HepG2 (cell line): ENCODE results near the gene COG8. TPM values are rescaled to one million over a fixed set of nuclear protein-coding genes. Genes with fewer than 3 reads are reported as not detected.

Source experiments
- ATAC-seq: fragments of 200-7000 bp; cut with Tn5 transposase; 3 replicates; pipeline ENCODE4 v1.9.1; 2020; ENCODE audit warnings: mild to moderate bottlenecking, moderate library complexity
- BruUV-seq: library from RNA; stranded (reverse); fragments of 400-500 nt; replicated peaks from 2 replicates; lab custom pipeline; 2021; lab: Mats Ljungman, UMichigan
- CTCF ChIA-PET: fragments of 300-600 bp; formaldehyde crosslinking; extraction: SDS; loops from one replicate; lab custom pipeline; 2021; ENCODE audit warnings: low total read pairs, inconsistent platforms, low intra/inter-chr PET ratio; lab: Yijun Ruan, JAX
- POLR2A ChIA-PET: fragments of 350-600 bp; sonication (Branson Sonifier 250); formaldehyde crosslinking; loops from one replicate; lab custom pipeline; 2020; ENCODE audit warnings: antibody characterized with exemption, inconsistent platforms; lab: Yijun Ruan, JAX
- DNase-seq: peaks from one replicate; pipeline ENCODE4 v3.0.0-alpha.2; 2015; ENCODE audit warnings: low spot score
- FAIRE-seq: peaks from 3 replicates; lab custom pipeline; 2011; peaks lifted over from hg19 to GRCh38; lab: Jason Lieb, UNC
- H2AFZ ChIP-seq: one replicate; pipeline ENCODE4 v1.6.1; 2011; ENCODE audit warnings: low read length, inconsistent platforms
- H3K27ac ChIP-seq: fragments of 300-600 bp; 3 replicates; pipeline ENCODE4 v1.8.0; 2011; ENCODE audit warnings: mixed run types, mild to moderate bottlenecking, mixed read lengths, low read length, inconsistent platforms; ENCODE audit not compliant: insufficient read depth; ENCODE audit errors: extremely low read length
- H3K27me3 ChIP-seq, 2 experiments: fragments of 200-600 bp in 1 of 2; 2 replicates in 1 of 2; 3 replicates in 1 of 2; pipeline versions ENCODE4 v1.6.0 to v1.8.0; 2011; ENCODE audit warnings: low read length in 2 of 2, mild to moderate bottlenecking in 2 of 2, moderate library complexity in 2 of 2, inconsistent platforms in 1 of 2; ENCODE audit not compliant: insufficient read depth in 2 of 2, control insufficient read depth in 1 of 2
- H3K36me3 ChIP-seq, 2 experiments: fragments of 200-600 bp in 1 of 2; replicated peaks in 1 of 2; 2 replicates in 1 of 2; 3 replicates in 1 of 2; pipeline versions ENCODE4 v1.5.1 to v1.8.0; 2011; ENCODE audit warnings: low read length in 2 of 2, inconsistent platforms in 1 of 2; ENCODE audit not compliant: insufficient read depth in 2 of 2, control insufficient read depth in 1 of 2
- H3K4me1 ChIP-seq: 2 replicates; pipeline ENCODE4 v1.5.1; 2012; ENCODE audit warnings: low read length, inconsistent platforms; ENCODE audit not compliant: insufficient read depth
- H3K4me2 ChIP-seq: 2 replicates; pipeline ENCODE4 v1.6.0; 2011; ENCODE audit warnings: low read depth, low read length, inconsistent platforms
- H3K4me3 ChIP-seq, 3 experiments: fragments of 200-600 bp in 1 of 3; sonication (generic), shearing (Covaris generic) in 1 of 3; replicated peaks in 1 of 3; 2 replicates each; pipeline ENCODE4 v1.5.1; 2011 to 2016; ENCODE audit warnings: low read length in 3 of 3, inconsistent platforms in 2 of 3, low read depth in 2 of 3, mild to moderate bottlenecking in 2 of 3, control low read depth in 1 of 3, mixed read lengths in 1 of 3; ENCODE audit not compliant: insufficient read depth in 1 of 3
- H3K79me2 ChIP-seq: one replicate; pipeline ENCODE4 v1.6.1; 2011; ENCODE audit warnings: low read length, inconsistent platforms; ENCODE audit not compliant: insufficient read depth
- H3K9ac ChIP-seq: 2 replicates; pipeline ENCODE4 v1.6.0; 2011; ENCODE audit warnings: mild to moderate bottlenecking, low read depth, low read length, inconsistent platforms; ENCODE audit not compliant: insufficient read depth
- H3K9me3 ChIP-seq: 2 replicates; pipeline ENCODE4 v1.5.1; 2012; ENCODE audit warnings: mild to moderate bottlenecking, low read length
- H4K20me1 ChIP-seq: 2 replicates; pipeline ENCODE4 v1.6.0; 2011; ENCODE audit warnings: inconsistent platforms, mild to moderate bottlenecking, low read length, moderate library complexity; ENCODE audit not compliant: insufficient read depth
- AGO2 ChIP-seq: fragments of 200-400 bp; formaldehyde crosslinking; optimal IDR thresholded peaks from 2 replicates; pipeline ENCODE3; 2017; ENCODE audit warnings: mild to moderate bottlenecking, low read depth, low read length, moderate library complexity
- POLR2A ChIP-seq, 2 experiments: IDR thresholded peaks; 2 replicates each; pipeline ENCODE4 v1.6.1; 2011; ENCODE audit warnings: low read depth in 2 of 2, low read length in 2 of 2, mild to moderate bottlenecking in 1 of 2, moderate library complexity in 1 of 2; ENCODE audit not compliant: insufficient read depth in 1 of 2
- RBFOX2 ChIP-seq: fragments of 200-400 bp; formaldehyde crosslinking; IDR thresholded peaks from 2 replicates; pipeline ENCODE4 v1.6.1; 2017; ENCODE audit warnings: low read depth, mild to moderate bottlenecking, low read length
- RBM39 ChIP-seq: fragments of 200-400 bp; formaldehyde crosslinking; IDR thresholded peaks from one replicate; pipeline ENCODE4 v1.6.1; 2018; ENCODE audit warnings: antibody characterized with exemption, mild to moderate bottlenecking, low read depth, low read length; ENCODE audit not compliant: poor library complexity, severe bottlenecking
- ZNF136 ChIP-seq: sonication (generic); formaldehyde crosslinking; IDR thresholded peaks from 2 replicates; pipeline ENCODE4 v1.8.1; 2022; ENCODE audit warnings: low read depth, mild to moderate bottlenecking, moderate library complexity, missing genetic modification reagents
- ZNF768 ChIP-seq: sonication (generic); formaldehyde crosslinking; IDR thresholded peaks from 2 replicates; pipeline ENCODE4 v1.4.0; 2020; ENCODE audit warnings: missing genetic modification reagents
- ZNF777 ChIP-seq: sonication (generic); formaldehyde crosslinking; IDR thresholded peaks from 2 replicates; pipeline ENCODE4 v1.4.0; 2020; ENCODE audit warnings: missing genetic modification reagents
- whole genome bisulfite sequencing: methylation state at CpG from one replicate; pipeline ENCODE4 v1.1.6; 2017; ENCODE audit warnings: low lambda C conversion rate; 5-methylcytosine and 5-hydroxymethylcytosine counted together
- in situ Hi-C: cut with HindIII; loops from 2 replicates; pipeline ENCODE4 v1.10.0; 2017; ENCODE audit warnings: low pct_unique_long_range_greater_than_20kb; ENCODE audit not compliant: extremely low pct_ligation_motif_present
- intact Hi-C: fragments of 100-400 bp; cut with micrococcal nuclease; formaldehyde crosslinking; loops from one replicate; pipeline ENCODE4 v1.10.0; 2022; ENCODE audit not compliant: unreplicated experiment
- polyA plus RNA-seq, 8 experiments: library from polyadenylated mRNA; depleted of rRNA in 3 of 8; stranded (reverse) in 7 of 8; unstranded in 1 of 8; fragments of >200 nt; fragmentation: Illumina TruSeq in 4 of 8; extraction: Trizol in 4 of 8; gene quantifications; 2 replicates each; pipeline versions ENCODE4 v1.2.1 to v1.2.3, GENCODE V29; 2011 to 2016; ENCODE audit warnings: low read depth in 4 of 8, missing spikeins in 1 of 8, mixed read lengths in 1 of 8; ENCODE audit not compliant: insufficient read depth in 1 of 8
- total RNA-seq, 5 experiments: library from RNA; depleted of rRNA; stranded (reverse); fragments of >200 nt; fragmentation: Illumina TruSeq; extraction: Trizol; gene quantifications; 2 replicates each; pipeline ENCODE4 v1.2.3, GENCODE V29; 2016; ENCODE audit warnings: low read depth in 1 of 5
- TF ChIP-seq, protein P1 (sequence below): sonication (generic); formaldehyde crosslinking; IDR thresholded peaks from 2 replicates; pipeline ENCODE4 v1.5.0; 2020; ENCODE audit warnings: mild to moderate bottlenecking, missing genetic modification reagents
- TF ChIP-seq, protein P2 (sequence below): sonication (generic); formaldehyde crosslinking; IDR thresholded peaks from 2 replicates; pipeline ENCODE4 v1.5.0; 2020; ENCODE audit warnings: mild to moderate bottlenecking, missing genetic modification reagents
- TF ChIP-seq, protein P3 (sequence below): sonication (generic); formaldehyde crosslinking; IDR thresholded peaks from 2 replicates; pipeline ENCODE4 v1.5.0; 2020; ENCODE audit warnings: mild to moderate bottlenecking, missing genetic modification reagents
- TF ChIP-seq, protein P4 (sequence below): sonication (generic); formaldehyde crosslinking; conservative IDR thresholded peaks from 2 replicates; pipeline ENCODE4 v1.4.0; 2020; ENCODE audit warnings: missing genetic modification reagents
- TF ChIP-seq, protein P5 (sequence below): sonication (generic); formaldehyde crosslinking; IDR thresholded peaks from 2 replicates; pipeline ENCODE4 v1.4.0; 2020; ENCODE audit warnings: missing genetic modification reagents, borderline replicate concordance

The COG8 gene
- total and polyA plus RNA-seq, 2 of the 13 experiments (the other 11 are each of a cell fraction or from before 2014, with no cell fraction given) = 45.5 to 52.1 TPM

DNA sequence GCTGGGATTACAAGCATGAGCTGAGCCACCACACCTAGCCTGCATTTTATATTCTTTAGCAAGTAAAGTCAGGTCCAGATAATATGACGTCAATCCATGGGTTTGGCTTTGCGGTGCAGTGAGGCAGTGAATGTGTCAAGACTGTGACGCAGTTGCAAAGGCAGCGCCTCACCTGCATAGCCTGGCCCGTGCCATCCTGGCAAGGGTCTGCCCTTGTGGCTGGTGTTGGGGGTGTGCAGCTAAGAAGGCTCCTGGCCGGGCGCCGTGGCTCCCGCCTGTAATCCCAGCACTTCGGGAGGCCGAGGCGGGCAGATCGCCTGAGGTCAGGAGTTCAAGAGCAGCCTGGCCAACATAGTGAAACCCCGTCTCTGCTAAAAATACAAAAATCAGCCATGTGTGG, 15.9 kb downstream of the COG8 start:
- peaks cover 45% of the 10 kb centered on the region for H3K4me1 ChIP-seq
- no TSS peak for BruUV-seq
- H3K36me3 ChIP-seq = peaks cover 42 to 70% of the 10 kb centered on the region in 2 experiments
- POLR2A ChIA-PET = interaction anchor here (0.6 to 2.3 kb wide), 3 partner anchors 12 to 17 kb away, joined by 4 to 5 read pairs (median 5); partner anchors contain the start of genes COG8, NIP7 and VPS4A
- TF ChIP-seq, protein P1, sequence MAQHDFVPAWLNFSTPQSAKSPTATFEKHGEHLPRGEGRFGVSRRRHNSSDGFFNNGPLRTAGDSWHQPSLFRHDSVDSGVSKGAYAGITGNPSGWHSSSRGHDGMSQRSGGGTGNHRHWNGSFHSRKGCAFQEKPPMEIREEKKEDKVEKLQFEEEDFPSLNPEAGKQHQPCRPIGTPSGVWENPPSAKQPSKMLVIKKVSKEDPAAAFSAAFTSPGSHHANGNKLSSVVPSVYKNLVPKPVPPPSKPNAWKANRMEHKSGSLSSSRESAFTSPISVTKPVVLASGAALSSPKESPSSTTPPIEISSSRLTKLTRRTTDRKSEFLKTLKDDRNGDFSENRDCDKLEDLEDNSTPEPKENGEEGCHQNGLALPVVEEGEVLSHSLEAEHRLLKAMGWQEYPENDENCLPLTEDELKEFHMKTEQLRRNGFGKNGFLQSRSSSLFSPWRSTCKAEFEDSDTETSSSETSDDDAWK (CRISPR knock-in tag) = no peak
- TF ChIP-seq ZNF768 (CRISPR knock-in tag) = 0 out of 2 replicates have a peak, but pooled peaks have one; percentile 13
- peak; percentile 22 for TF ChIP-seq RBM39
- TF ChIP-seq, protein P2, sequence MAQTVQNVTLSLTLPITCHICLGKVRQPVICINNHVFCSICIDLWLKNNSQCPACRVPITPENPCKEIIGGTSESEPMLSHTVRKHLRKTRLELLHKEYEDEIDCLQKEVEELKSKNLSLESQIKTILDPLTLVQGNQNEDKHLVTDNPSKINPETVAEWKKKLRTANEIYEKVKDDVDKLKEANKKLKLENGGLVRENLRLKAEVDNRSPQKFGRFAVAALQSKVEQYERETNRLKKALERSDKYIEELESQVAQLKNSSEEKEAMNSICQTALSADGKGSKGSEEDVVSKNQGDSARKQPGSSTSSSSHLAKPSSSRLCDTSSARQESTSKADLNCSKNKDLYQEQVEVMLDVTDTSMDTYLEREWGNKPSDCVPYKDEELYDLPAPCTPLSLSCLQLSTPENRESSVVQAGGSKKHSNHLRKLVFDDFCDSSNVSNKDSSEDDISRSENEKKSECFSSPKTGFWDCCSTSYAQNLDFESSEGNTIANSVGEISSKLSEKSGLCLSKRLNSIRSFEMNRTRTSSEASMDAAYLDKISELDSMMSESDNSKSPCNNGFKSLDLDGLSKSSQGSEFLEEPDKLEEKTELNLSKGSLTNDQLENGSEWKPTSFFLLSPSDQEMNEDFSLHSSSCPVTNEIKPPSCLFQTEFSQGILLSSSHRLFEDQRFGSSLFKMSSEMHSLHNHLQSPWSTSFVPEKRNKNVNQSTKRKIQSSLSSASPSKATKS (CRISPR knock-in tag) = no peak
- TF ChIP-seq ZNF777 (CRISPR knock-in tag) = no peak
- TF ChIP-seq ZNF136 = no peak
- peak in 1 of 2 experiments; percentile 42; a peak in 1 of 4 replicates for TF ChIP-seq POLR2A (IDR thresholded peaks at IDR 0.05; ENCODE audit: insufficient read depth in 1 of 2, low read depth in 2 of 2, low read length in 2 of 2)
- TF ChIP-seq, protein P3, sequence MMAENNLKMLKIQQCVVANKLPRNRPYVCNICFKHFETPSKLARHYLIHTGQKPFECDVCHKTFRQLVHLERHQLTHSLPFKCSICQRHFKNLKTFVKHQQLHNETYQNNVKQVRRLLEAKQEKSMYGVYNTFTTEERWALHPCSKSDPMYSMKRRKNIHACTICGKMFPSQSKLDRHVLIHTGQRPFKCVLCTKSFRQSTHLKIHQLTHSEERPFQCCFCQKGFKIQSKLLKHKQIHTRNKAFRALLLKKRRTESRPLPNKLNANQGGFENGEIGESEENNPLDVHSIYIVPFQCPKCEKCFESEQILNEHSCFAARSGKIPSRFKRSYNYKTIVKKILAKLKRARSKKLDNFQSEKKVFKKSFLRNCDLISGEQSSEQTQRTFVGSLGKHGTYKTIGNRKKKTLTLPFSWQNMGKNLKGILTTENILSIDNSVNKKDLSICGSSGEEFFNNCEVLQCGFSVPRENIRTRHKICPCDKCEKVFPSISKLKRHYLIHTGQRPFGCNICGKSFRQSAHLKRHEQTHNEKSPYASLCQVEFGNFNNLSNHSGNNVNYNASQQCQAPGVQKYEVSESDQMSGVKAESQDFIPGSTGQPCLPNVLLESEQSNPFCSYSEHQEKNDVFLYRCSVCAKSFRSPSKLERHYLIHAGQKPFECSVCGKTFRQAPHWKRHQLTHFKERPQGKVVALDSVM (CRISPR knock-in tag) = 0 out of 2 replicates have a peak, but pooled peaks have one; percentile 16
- TF ChIP-seq AGO2 = peak; percentile 73
- TF ChIP-seq, protein P4, sequence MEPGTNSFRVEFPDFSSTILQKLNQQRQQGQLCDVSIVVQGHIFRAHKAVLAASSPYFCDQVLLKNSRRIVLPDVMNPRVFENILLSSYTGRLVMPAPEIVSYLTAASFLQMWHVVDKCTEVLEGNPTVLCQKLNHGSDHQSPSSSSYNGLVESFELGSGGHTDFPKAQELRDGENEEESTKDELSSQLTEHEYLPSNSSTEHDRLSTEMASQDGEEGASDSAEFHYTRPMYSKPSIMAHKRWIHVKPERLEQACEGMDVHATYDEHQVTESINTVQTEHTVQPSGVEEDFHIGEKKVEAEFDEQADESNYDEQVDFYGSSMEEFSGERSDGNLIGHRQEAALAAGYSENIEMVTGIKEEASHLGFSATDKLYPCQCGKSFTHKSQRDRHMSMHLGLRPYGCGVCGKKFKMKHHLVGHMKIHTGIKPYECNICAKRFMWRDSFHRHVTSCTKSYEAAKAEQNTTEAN (CRISPR knock-in tag) = no peak
- TF ChIP-seq, protein P5, sequence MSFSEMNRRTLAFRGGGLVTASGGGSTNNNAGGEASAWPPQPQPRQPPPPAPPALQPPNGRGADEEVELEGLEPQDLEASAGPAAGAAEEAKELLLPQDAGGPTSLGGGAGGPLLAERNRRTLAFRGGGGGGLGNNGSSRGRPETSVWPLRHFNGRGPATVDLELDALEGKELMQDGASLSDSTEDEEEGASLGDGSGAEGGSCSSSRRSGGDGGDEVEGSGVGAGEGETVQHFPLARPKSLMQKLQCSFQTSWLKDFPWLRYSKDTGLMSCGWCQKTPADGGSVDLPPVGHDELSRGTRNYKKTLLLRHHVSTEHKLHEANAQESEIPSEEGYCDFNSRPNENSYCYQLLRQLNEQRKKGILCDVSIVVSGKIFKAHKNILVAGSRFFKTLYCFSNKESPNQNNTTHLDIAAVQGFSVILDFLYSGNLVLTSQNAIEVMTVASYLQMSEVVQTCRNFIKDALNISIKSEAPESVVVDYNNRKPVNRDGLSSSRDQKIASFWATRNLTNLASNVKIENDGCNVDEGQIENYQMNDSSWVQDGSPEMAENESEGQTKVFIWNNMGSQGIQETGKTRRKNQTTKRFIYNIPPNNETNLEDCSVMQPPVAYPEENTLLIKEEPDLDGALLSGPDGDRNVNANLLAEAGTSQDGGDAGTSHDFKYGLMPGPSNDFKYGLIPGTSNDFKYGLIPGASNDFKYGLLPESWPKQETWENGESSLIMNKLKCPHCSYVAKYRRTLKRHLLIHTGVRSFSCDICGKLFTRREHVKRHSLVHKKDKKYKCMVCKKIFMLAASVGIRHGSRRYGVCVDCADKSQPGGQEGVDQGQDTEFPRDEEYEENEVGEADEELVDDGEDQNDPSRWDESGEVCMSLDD = no peak
- TF ChIP-seq RBFOX2 = peak; percentile 51
- CTCF ChIA-PET = no interaction called here
- intact Hi-C loops = no loop called here
- 97% methylated on average over 10 of the region's 14 CpGs for whole genome bisulfite sequencing
- ATAC-seq (no peak), FAIRE-seq (no peak), DNase-seq (no peak)
- H3K27ac ChIP-seq = no peak overlapping the region
- no peaks in the 10 kb centered on the region for H3K9me3 ChIP-seq
- H3K79me2 ChIP-seq = peaks cover 43% of the 10 kb centered on the region
- no peak overlapping the region for H3K4me2 ChIP-seq
- H2AFZ ChIP-seq = no peak overlapping the region
- peaks cover 23% of the 10 kb centered on the region for H4K20me1 ChIP-seq
- no peak overlapping the region for H3K9ac ChIP-seq
- H3K4me3 ChIP-seq = no peak overlapping the region
- H3K27me3 ChIP-seq = no peaks in the 10 kb centered on the region
- in situ Hi-C loops = no loop called here
